Liver (tissue), 9 donors: ENCODE measurements around the gene PRKAB1. TPM values are rescaled to one million over a fixed set of nuclear protein-coding genes. Genes with fewer than 3 reads are reported as not detected.

Experiments used
- DNase-seq: peaks from one replicate; pipeline ENCODE4 v3.0.0-alpha.2; 2017; ENCODE audit warnings: low spot score
- H3K27ac ChIP-seq, 2 donors: one replicate each; pipeline ENCODE4 v1.7.0; 2013; ENCODE audit warnings: inconsistent platforms in 2 of 2, low read length in 2 of 2, control low read depth in 1 of 2, low read depth in 1 of 2, mild to moderate bottlenecking in 1 of 2
- H3K27me3 ChIP-seq, 4 donors: one replicate each; pipeline versions ENCODE4 v1.6.1 to v1.7.0; 2013; ENCODE audit warnings: low read length in 3 of 4, inconsistent platforms in 1 of 4, mild to moderate bottlenecking in 1 of 4, moderate library complexity in 1 of 4; ENCODE audit not compliant: control insufficient read depth in 4 of 4, insufficient read depth in 4 of 4
- H3K36me3 ChIP-seq, 4 donors: one replicate each; pipeline versions ENCODE4 v1.6.1 to v1.7.0; 2013; ENCODE audit warnings: low read length in 3 of 4, mild to moderate bottlenecking in 3 of 4, low read depth in 1 of 4, moderate library complexity in 1 of 4; ENCODE audit not compliant: control insufficient read depth in 4 of 4, insufficient read depth in 3 of 4
- H3K4me1 ChIP-seq, 4 donors: one replicate each; pipeline versions ENCODE4 v1.6.1 to v1.7.0; 2013; ENCODE audit warnings: low read length in 3 of 4, mild to moderate bottlenecking in 3 of 4, moderate library complexity in 1 of 4; ENCODE audit not compliant: control insufficient read depth in 4 of 4, insufficient read depth in 4 of 4
- H3K4me3 ChIP-seq, 3 donors: one replicate each; pipeline versions ENCODE4 v1.6.1 to v1.7.0; 2013; ENCODE audit warnings: low read length in 3 of 3, control low read depth in 1 of 3, low read depth in 1 of 3, mild to moderate bottlenecking in 1 of 3
- H3K9ac ChIP-seq, 2 donors: one replicate each; pipeline ENCODE4 v1.7.0; 2013; ENCODE audit warnings: low read length in 2 of 2, mild to moderate bottlenecking in 2 of 2, moderate library complexity in 2 of 2, control low read depth in 1 of 2, low read depth in 1 of 2
- H3K9me3 ChIP-seq, 4 donors: one replicate each; pipeline versions ENCODE4 v1.6.1 to v1.7.0; 2013; ENCODE audit warnings: low read length in 3 of 4; ENCODE audit not compliant: control insufficient read depth in 4 of 4
- EGR1 ChIP-seq, 2 donors: IDR thresholded peaks; 2 replicates each; pipeline ENCODE4 v1.6.1; 2016 to 2018; ENCODE audit warnings: antibody characterized with exemption in 2 of 2, low read depth in 2 of 2
- FOXA1 ChIP-seq: IDR thresholded peaks from 2 replicates; pipeline ENCODE4 v1.6.1; 2016; ENCODE audit warnings: antibody characterized with exemption
- HNF4A ChIP-seq, 2 donors: conservative IDR thresholded peaks; 2 replicates each; pipeline ENCODE4 v1.6.1; 2016; ENCODE audit warnings: antibody characterized with exemption in 2 of 2, mild to moderate bottlenecking in 2 of 2
- HNF4G ChIP-seq: IDR thresholded peaks from 2 replicates; pipeline ENCODE4 v1.6.1; 2016; ENCODE audit warnings: antibody characterized with exemption
- RAD21 ChIP-seq, 2 donors: IDR thresholded peaks; 2 replicates each; pipeline ENCODE4 v1.6.1; 2016; ENCODE audit warnings: antibody characterized with exemption in 2 of 2, mild to moderate bottlenecking in 2 of 2
- RXRA ChIP-seq, 2 donors: IDR thresholded peaks; 2 replicates each; pipeline ENCODE4 v1.6.1; 2017 to 2018; ENCODE audit warnings: antibody characterized with exemption in 2 of 2, mild to moderate bottlenecking in 1 of 2
- SP1 ChIP-seq: IDR thresholded peaks from 2 replicates; pipeline ENCODE4 v1.6.1; 2018; ENCODE audit warnings: antibody characterized with exemption, mild to moderate bottlenecking
- TAF1 ChIP-seq: conservative IDR thresholded peaks from 2 replicates; pipeline ENCODE4 v1.6.1; 2016; ENCODE audit warnings: antibody characterized with exemption, mild to moderate bottlenecking
- YY1 ChIP-seq: IDR thresholded peaks from 2 replicates; pipeline ENCODE4 v1.6.1; 2016; ENCODE audit warnings: antibody characterized with exemption, mild to moderate bottlenecking
- WGBS: extraction: QIAGEN DNeasy Blood & Tissue Kit; methylation state at CpG from one replicate; pipeline ENCODE4 v1.1.7; 2013; 5-methylcytosine and 5-hydroxymethylcytosine counted together
- polyA plus RNA-seq, 2 donors: library from polyadenylated mRNA; stranded (reverse) in 1 of 2; unstranded in 1 of 2; fragments of 200-250 nt in 1 of 2; fragments of >200 nt in 1 of 2; fragmentation: Nextera tagmentation in 1 of 2; extraction: Ambion mirVana in 1 of 2; gene quantifications; one replicate each; pipeline versions ENCODE4 v1.2.1 to v1.2.3, GENCODE V29; 2013 to 2015
- total RNA-seq, 2 donors: library from RNA; depleted of rRNA; stranded (reverse); fragments of >200 nt; gene quantifications; one replicate each; pipeline ENCODE4 v1.2.3, GENCODE V29; 2014
- TF ChIP-seq, protein P1 (sequence below): IDR thresholded peaks from 2 replicates; pipeline ENCODE4 v1.6.1; 2016; ENCODE audit warnings: antibody characterized with exemption
- TF ChIP-seq, protein P2 (sequence below): fragments of 150-350 bp; IDR thresholded peaks from 2 replicates; pipeline ENCODE4 v1.5.1; 2017; ENCODE audit warnings: improper control_type of control experiment, low read depth, low read length; ENCODE audit not compliant: missing input control
- TF ChIP-seq, protein P3 (sequence below): IDR thresholded peaks from 2 replicates; pipeline ENCODE4 v1.6.1; 2016; ENCODE audit warnings: antibody characterized with exemption
- TF ChIP-seq, protein P4 (sequence below): IDR thresholded peaks from 2 replicates; pipeline ENCODE4 v1.6.1; 2016; ENCODE audit warnings: antibody characterized with exemption
- TF ChIP-seq, protein P5 (sequence below): IDR thresholded peaks from 2 replicates; pipeline ENCODE4 v1.6.1; 2016; ENCODE audit warnings: antibody characterized with exemption, mild to moderate bottlenecking
- donor health status: healthy.
- donor health status: healthy.
- donor health status: healthy.
- donor health status: healthy.
- donor health status: healthy.

PRKAB1 gene
- total and polyA plus RNA-seq, 4 donors = 10.5 to 29.9 (median 11.3) TPM

DNA sequence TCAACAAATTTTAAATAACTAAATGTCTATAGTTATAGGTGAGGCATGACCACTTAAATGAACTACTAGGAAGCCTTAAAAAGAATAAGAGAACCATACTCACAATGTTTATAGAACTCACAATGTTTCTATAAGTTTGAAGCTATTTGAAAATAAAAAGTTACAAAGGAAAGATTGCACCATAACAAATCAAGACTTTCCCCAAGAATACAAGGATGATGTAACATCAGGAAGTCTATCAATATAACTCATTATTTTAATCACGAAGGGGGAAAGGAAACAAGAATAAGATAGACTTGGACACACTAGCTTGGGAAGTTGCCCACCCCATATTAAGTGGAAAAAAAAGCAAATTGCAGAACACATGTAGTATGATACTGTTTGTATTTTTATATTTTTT lies 47.4 kb upstream of the PRKAB1 start:
- Histone ChIP-seq H3K9me3 (no peaks in the 10 kb centered on the region), H3K36me3 (no peaks in the 10 kb centered on the region), H3K27me3 (no peaks in the 10 kb centered on the region), H3K27ac (no peak overlapping the region), H3K9ac (no peak overlapping the region), H3K4me1 (peaks cover 0 to 7% (median 3%) of the 10 kb centered on the region in 4 donors), H3K4me3 (no peak overlapping the region)
- no peak for TF ChIP-seq HNF4G
- TF ChIP-seq, protein P1, sequence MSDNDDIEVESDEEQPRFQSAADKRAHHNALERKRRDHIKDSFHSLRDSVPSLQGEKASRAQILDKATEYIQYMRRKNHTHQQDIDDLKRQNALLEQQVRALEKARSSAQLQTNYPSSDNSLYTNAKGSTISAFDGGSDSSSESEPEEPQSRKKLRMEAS = no peak
- no peak for TF ChIP-seq SP1
- TF ChIP-seq, protein P2, sequence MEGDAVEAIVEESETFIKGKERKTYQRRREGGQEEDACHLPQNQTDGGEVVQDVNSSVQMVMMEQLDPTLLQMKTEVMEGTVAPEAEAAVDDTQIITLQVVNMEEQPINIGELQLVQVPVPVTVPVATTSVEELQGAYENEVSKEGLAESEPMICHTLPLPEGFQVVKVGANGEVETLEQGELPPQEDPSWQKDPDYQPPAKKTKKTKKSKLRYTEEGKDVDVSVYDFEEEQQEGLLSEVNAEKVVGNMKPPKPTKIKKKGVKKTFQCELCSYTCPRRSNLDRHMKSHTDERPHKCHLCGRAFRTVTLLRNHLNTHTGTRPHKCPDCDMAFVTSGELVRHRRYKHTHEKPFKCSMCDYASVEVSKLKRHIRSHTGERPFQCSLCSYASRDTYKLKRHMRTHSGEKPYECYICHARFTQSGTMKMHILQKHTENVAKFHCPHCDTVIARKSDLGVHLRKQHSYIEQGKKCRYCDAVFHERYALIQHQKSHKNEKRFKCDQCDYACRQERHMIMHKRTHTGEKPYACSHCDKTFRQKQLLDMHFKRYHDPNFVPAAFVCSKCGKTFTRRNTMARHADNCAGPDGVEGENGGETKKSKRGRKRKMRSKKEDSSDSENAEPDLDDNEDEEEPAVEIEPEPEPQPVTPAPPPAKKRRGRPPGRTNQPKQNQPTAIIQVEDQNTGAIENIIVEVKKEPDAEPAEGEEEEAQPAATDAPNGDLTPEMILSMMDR = no peak
- TF ChIP-seq YY1 = no peak
- TF ChIP-seq, protein P3, sequence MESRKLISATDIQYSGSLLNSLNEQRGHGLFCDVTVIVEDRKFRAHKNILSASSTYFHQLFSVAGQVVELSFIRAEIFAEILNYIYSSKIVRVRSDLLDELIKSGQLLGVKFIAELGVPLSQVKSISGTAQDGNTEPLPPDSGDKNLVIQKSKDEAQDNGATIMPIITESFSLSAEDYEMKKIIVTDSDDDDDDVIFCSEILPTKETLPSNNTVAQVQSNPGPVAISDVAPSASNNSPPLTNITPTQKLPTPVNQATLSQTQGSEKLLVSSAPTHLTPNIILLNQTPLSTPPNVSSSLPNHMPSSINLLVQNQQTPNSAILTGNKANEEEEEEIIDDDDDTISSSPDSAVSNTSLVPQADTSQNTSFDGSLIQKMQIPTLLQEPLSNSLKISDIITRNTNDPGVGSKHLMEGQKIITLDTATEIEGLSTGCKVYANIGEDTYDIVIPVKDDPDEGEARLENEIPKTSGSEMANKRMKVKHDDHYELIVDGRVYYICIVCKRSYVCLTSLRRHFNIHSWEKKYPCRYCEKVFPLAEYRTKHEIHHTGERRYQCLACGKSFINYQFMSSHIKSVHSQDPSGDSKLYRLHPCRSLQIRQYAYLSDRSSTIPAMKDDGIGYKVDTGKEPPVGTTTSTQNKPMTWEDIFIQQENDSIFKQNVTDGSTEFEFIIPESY = no peak
- no peak for TF ChIP-seq FOXA1
- no peak for TF ChIP-seq EGR1 (IDR thresholded peaks at IDR 0.05; ENCODE audit: low read depth in 2 of 2)
- TF ChIP-seq, protein P4, sequence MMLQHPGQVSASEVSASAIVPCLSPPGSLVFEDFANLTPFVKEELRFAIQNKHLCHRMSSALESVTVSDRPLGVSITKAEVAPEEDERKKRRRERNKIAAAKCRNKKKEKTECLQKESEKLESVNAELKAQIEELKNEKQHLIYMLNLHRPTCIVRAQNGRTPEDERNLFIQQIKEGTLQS = no peak
- TF ChIP-seq, protein P5, sequence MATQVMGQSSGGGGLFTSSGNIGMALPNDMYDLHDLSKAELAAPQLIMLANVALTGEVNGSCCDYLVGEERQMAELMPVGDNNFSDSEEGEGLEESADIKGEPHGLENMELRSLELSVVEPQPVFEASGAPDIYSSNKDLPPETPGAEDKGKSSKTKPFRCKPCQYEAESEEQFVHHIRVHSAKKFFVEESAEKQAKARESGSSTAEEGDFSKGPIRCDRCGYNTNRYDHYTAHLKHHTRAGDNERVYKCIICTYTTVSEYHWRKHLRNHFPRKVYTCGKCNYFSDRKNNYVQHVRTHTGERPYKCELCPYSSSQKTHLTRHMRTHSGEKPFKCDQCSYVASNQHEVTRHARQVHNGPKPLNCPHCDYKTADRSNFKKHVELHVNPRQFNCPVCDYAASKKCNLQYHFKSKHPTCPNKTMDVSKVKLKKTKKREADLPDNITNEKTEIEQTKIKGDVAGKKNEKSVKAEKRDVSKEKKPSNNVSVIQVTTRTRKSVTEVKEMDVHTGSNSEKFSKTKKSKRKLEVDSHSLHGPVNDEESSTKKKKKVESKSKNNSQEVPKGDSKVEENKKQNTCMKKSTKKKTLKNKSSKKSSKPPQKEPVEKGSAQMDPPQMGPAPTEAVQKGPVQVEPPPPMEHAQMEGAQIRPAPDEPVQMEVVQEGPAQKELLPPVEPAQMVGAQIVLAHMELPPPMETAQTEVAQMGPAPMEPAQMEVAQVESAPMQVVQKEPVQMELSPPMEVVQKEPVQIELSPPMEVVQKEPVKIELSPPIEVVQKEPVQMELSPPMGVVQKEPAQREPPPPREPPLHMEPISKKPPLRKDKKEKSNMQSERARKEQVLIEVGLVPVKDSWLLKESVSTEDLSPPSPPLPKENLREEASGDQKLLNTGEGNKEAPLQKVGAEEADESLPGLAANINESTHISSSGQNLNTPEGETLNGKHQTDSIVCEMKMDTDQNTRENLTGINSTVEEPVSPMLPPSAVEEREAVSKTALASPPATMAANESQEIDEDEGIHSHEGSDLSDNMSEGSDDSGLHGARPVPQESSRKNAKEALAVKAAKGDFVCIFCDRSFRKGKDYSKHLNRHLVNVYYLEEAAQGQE = no peak
- 42% methylated on average over 1 of the region's 1 CpG for whole genome bisulfite sequencing
- DNase-seq = no peak

DNA sequence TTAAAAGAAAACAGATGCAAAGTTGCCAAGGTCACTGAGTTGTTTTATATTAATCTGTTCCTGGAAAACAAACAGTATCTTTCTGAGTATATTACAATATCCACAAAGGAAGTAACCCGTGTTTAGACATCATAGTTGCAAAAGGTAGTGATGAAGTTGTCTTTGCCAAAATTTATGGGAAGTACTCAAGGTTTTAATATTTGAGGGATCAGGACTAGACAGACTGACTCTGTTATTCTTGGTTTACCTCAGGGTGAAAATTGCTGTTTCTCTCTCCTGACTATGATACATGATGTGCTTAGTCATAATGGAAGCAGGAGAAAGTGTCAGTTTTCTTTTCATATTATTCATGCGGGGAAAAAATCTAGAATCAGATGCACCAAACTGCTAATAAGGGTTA lies 46.1 kb upstream of the PRKAB1 start:
- H3K4me1 ChIP-seq = peaks cover 0 to 12% (median 7%) of the 10 kb centered on the region in 4 donors
- no peaks in the 10 kb centered on the region for H3K9me3 ChIP-seq
- H3K27ac ChIP-seq = no peak overlapping the region
- no peak for DNase-seq
- TF ChIP-seq YY1 = no peak
- TF ChIP-seq RXRA (IDR thresholded peaks at IDR 0.05) = no peak
- no peak for TF ChIP-seq HNF4G
- TF ChIP-seq, protein P3 = no peak
- TF ChIP-seq, protein P1 = no peak
- TF ChIP-seq TAF1 = no peak
- TF ChIP-seq HNF4A (conservative IDR thresholded peaks at IDR 0.05) = no peak
- TF ChIP-seq, protein P5 = no peak
- no peak for TF ChIP-seq FOXA1
- no peak for TF ChIP-seq RAD21 (IDR thresholded peaks at IDR 0.05)
- H3K9ac ChIP-seq = no peak overlapping the region
- no peak overlapping the region for H3K4me3 ChIP-seq
- WGBS = 44% methylated on average over 2 of the region's 2 CpGs
- H3K36me3 ChIP-seq = no peaks in the 10 kb centered on the region
- H3K27me3 ChIP-seq = no peaks in the 10 kb centered on the region
